GM18909 (cell line): Measurements from ENCODE around the gene DSCAM.

Experiments
- ATAC-seq: cut with Tn5 transposase; IDR thresholded peaks from one replicate; pipeline ENCODE4 v1.9.1; 2021; ENCODE audit warnings: mild to moderate bottlenecking; ENCODE audit not compliant: unreplicated experiment, poor library complexity

Gene DSCAM

GRCh38 chr21:40422896-40423635, 423.9 kb downstream of the DSCAM start:
- no peak for ATAC-seq

GRCh38 chr21:40421121-40421520, 425.8 kb downstream of the DSCAM start:
- no peak for ATAC-seq

- ATAC-seq, result no peak
Measured at GRCh38 chr21:40416572-40416971, 430.4 kb downstream of the DSCAM start.

- no peak for ATAC-seq
Measured at GRCh38 chr21:40408561-40408960, 438.4 kb downstream of the DSCAM start.

- ATAC-seq, result no peak
Measured at GRCh38 chr21:40404396-40404800, 442.6 kb downstream of the DSCAM start.

GRCh38 chr21:40402884-40403582, 443.9 kb downstream of the DSCAM start:
- no peak for ATAC-seq

GRCh38 chr21:40395732-40396131, 451.2 kb downstream of the DSCAM start:
- ATAC-seq, result no peak

- no peak for ATAC-seq
Measured at GRCh38 chr21:40393066-40393465, 453.9 kb downstream of the DSCAM start.

- no peak for ATAC-seq
Measured at GRCh38 chr21:40388046-40388445, 458.9 kb downstream of the DSCAM start.

GRCh38 chr21:40386981-40387747, 459.8 kb downstream of the DSCAM start:
- ATAC-seq, result no peak

GRCh38 chr21:40386294-40386911, 460.6 kb downstream of the DSCAM start:
- no peak for ATAC-seq

- ATAC-seq, result no peak
Measured at GRCh38 chr21:40385883-40386282, 461.1 kb downstream of the DSCAM start.

GRCh38 chr21:40383951-40384350, 463.0 kb downstream of the DSCAM start:
- no peak for ATAC-seq

GRCh38 chr21:40381111-40381510, 465.8 kb downstream of the DSCAM start:
- no peak for ATAC-seq

GRCh38 chr21:40379881-40380810, 466.8 kb downstream of the DSCAM start:
- no peak for ATAC-seq

GRCh38 chr21:40377135-40377534, 469.8 kb downstream of the DSCAM start:
- no peak for ATAC-seq

GRCh38 chr21:40373761-40374160, 473.2 kb downstream of the DSCAM start:
- no peak for ATAC-seq

GRCh38 chr21:40372506-40372905, 474.5 kb downstream of the DSCAM start:
- no peak for ATAC-seq

GRCh38 chr21:40371329-40371728, 475.6 kb downstream of the DSCAM start:
- no peak for ATAC-seq

GRCh38 chr21:40356644-40357043, 490.3 kb downstream of the DSCAM start:
- no peak for ATAC-seq
